Stimulated activated CD8-positive, alpha-beta memory T cell treated with anti-CD3 and anti-CD28 coated beads, Interleukin-4, amount 100 ng/mL, for 48 hours (primary cell): ENCODE results near the gene SVOPL.
"Not testable (repeated sequence)": the region's sequence is repeated elsewhere in the genome, so short reads cannot be mapped to it uniquely, and the experiment has no call there.

ENCODE experiments used
- DNase-seq: peaks from one replicate; pipeline ENCODE4 v3.0.0-alpha.2; 2020

SVOPL gene

DNA sequence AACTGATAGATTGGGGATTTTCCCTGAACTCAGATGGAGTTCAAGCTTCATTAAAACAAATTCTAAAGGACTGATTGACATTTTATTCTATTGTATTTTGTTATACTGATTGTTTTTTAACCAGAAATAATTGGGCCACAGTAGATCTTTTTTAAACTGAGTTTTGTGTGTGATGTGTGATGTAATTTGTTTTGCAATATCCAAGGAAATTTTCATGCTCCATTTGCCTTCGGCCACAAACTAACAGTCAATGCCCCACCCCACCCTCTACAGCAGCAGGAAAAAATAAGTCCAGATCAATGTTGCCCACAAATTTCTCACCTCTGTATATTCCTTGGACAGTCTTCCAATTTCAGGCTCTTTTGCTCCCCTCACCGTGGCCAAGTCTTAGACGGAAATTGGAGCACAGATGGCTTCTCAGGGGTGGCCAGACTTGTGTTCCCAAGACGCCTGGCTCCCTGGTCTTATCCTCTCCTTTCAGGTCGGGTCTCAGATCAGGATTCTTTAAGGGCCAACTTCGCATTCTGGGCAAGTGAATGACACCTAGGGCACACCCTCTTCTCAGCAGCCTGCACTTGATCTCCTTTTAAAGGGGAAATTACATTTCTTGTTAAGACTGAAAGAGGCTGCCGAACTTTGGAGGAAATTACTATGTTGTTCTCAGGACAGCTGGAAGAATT, at the start of gene SVOPL:
SVOPL (minus strand) TSS at position 506 of the 680 bp plus-strand sequence. CDS start 22,317 bp downstream, outside the sequence.
- no peak for DNase-seq

DNA sequence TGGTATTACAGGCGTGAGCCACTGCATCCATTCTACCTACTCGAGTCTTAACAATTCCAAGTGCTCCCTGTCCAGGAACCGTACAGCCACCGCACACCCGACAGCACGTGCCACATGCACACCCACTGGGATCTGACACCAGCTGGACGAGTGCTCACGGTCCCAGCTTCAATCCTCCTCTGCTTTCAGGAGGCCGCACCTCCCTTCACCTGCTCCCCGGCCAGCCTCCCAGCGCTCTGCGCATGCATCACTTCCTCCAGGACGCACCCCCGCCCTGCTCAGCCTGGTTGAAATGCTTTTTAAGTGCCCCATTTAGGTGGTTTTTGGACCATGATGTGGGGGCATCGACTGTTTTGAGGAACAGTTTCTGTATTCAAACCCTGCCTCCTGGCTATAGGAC, 49.3 kb upstream of the SVOPL start:
- DNase-seq = no peak

DNA sequence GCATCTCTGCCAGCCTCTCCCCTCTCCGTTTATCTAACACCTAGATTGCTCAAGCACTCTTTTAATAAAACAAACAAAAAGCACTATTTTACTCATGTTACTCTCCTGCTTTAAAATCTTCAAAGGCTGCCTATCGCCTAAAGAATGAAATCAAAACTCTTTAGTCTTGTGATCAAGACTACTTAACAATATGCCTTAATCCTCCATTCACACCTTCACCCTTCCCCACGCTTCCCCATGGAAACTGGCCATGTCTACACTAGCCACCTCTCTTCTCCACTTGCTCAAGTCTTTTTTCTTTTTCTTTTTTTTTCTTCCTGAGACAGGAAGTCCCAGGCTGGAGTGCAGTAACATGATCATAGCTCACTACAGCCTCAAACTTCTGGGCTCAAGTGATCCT, 48.8 kb upstream of the SVOPL start:
- no peak for DNase-seq

GRCh38 chr7:138748666-138749065, 47.5 kb upstream of the SVOPL start:
- DNase-seq = no peak

DNA sequence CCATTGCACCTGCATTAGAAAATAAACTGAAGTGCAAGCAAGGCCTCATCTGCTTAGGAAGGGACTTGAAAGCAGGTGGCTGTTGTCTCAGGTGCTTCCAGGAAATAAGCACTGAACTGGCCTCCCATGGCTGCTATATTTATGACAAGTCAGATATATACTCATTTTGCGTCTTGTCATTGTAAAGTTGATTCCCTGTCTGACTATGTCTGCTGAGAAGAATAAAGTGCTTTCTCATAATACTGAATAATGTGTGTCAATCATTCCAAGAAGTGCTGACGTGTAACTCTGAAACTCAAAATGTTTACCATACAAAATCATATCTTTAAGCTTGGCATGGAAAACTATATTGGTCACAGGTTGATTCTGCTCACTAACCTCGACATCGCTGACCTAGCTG, 44.9 kb upstream of the SVOPL start:
- no peak for DNase-seq

DNA sequence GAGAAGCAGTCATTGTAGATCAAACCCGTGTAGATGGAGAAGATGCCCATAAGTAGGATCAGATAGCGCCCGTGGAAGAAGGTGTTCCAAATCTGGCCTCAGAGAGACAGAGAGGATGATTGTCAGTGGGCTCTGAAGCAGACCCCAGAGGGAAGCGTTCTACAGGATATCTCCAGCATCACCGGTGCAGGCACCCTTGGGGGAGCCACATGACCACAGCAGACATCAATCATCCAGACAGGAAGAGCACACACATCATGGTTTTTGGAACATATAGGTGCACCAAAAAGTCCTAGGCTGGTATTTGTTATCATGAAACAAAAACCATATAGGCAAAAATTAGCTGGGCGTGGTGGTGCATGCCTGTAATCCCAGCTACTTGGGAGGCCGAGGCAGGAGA, 44.0 kb upstream of the SVOPL start:
- DNase-seq = no peak

GRCh38 chr7:138741453-138741735, 40.2 kb upstream of the SVOPL start:
- DNase-seq = no peak

DNA sequence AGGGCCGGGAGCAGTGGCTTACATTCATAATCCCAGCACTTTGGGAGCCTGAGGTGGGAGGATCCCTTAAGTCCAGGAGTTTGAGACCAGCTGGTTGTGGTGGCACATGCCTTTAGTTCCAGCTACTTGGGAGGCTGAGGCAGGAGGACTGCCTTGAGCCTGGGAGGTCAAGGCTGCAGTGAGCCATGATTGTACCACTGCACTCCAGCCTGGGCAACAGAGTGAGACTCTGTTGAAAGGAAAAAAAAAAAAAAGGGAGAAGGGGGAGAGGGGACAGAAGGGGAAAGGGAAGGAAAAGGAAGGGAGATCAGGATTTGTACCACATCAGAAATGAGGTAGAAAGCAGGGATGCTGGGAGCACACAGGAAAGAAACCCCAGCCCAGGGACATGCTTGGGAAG, 38.7 kb upstream of the SVOPL start:
- DNase-seq = no peak

DNA sequence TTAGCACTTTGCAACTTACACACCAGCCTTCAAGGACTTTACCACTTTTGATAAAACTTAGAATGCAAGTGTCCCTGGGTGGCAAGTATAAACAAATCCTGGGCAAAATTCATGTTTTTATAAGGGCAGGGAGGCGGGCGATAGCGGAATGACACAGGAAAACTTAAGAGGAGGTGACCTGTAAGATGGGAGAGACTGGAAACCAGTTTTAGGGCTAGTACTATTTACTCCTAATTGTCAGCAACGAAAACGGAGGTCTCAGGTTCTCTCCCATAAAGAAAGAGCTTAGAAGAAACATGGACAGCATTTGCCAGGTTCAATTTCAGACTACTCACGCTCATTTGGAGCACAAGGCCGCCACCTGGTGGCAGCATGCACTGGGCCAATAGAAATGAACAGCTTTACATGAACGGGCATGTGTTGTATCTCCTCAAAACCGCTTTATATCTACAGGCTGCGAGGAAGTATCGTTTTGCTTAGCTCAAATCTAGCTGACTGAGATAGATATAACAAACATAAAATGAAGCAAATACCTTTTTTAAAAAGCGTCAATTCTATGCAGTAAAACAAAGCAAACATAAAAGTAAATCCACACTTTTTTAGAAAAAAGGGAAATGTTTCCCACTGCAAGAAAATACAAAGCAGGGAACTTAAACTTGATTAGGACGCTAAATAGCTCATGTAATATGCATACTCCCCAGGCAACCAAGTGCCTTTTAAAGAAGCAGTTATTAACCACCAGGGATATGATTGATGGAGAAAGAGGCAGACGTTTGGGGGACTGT, 37.6 kb upstream of the SVOPL start:
- peak; percentile 87 for DNase-seq

DNA sequence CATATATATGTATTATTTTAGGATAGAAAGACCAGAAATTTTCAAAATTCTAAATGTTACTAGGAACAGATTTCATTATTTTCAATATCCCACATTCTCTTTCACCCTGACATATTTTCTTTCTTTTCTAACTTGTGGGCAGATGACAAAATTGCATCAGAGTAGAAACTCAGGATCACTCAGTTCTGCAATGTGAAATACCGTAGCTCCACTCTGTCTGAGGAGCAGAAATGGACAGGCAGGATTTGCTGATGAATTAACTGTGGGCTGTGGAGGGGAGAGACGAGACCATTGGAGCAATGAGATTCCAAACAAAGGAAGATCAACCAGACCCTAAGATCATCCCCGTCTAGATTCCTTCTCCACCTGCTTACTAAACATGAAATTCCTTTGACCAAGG, 37.0 kb upstream of the SVOPL start:
- DNase-seq = no peak

DNA sequence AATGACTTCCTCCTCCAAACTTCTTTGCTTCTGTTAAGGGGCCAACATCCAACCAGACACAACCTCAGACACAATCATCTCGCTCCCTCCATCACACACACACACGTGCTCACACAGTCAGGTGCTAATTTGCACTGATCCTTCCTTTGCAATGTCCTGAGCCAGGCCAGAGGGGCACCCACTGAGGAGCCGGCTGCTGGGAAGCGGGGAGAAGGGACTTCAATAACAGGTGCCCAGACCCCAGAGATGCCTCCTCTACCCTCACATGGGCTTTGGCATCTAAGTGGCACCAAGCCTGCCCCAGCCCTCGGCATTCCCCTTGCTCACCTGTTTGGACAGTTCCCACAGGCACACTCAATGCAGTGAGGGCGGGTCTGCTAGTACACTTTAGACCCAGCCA, 34.2 kb upstream of the SVOPL start:
- DNase-seq = no peak

DNA sequence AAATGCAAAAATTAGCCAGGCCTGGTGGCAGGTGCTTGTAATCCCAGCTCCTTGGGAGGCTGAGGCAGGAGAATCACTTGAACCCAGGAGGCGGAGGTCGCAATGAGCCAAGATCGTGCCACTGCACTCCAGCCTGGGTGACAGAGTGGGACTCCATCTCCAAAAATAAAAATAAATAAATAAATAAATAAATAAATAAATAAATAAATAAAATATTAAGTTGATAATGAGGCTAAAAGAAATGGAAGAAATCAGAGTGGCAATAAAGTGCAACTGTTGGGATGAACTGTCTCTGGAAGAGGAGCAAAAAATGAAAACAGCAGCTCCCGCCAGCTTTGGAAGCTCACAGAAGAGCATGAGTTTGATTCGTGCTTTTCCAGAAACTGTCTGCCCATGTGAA, 30.6 kb upstream of the SVOPL start:
- not testable (repeated sequence) for DNase-seq

- DNase-seq = no peak
Measured at GRCh38 chr7:138729444-138729843, 28.3 kb upstream of the SVOPL start.

DNA sequence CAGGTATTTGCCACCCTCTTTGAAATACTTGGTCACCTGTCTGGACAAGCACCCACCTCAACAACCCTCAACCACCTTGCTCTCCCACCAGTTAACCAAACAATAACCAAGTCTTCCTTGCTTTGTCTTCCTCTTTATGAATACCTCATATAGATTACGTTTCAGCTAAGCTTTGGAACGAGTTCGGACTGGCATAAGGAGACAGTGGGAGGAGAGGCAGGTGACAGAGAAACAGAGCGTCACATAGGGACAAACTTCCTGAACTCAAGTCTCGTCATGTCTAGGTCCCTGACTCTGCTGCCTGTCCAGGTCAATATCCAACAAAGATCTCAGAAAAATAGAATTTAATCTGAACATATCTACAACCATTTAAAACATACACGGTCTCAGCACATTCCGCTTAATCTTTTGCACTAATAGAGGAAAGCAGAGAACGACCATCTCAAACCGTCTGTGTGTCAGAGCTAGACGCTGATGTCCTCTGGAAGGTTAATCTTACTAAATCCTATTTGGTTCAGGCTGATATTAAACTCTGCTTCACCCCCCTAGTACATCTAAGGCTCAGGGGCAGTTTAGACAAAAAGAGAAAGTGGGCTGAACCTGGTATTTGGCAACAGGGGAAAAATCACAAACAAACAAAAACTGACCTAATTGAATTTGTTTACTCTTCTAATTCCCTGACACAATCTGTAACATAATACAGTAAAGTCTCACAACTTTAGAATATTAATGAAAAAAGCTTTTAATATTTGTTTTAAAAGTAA, 26.4 kb upstream of the SVOPL start:
- DNase-seq = no peak

GRCh38 chr7:138726288-138726687, 25.1 kb upstream of the SVOPL start:
- DNase-seq = no peak

GRCh38 chr7:138720286-138720685, 19.1 kb upstream of the SVOPL start:
- no peak for DNase-seq

GRCh38 chr7:138716889-138717288, 15.7 kb upstream of the SVOPL start:
- DNase-seq = no peak

DNA sequence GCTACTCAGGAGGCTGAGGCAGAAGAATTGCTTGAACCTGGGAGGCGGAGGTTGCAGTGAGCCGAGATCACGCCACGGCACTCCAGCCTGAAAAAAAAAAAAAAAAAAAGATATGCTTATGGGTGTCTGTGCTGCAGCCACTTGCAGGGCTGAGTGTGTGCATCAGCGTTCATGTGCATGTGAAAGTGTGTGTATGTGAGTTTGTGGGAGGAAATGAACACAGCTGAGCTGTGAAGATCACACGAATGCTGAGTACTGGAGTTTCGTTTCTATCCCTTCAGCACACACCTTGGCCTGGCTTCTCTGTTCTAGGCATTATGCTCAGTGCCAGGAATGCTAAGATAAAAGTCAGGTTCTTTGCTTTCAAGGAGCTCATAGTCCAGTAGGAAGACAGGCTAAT, 12.0 kb upstream of the SVOPL start:
- no peak for DNase-seq

- DNase-seq = no peak
Measured at GRCh38 chr7:138712652-138713051, 11.5 kb upstream of the SVOPL start.

GRCh38 chr7:138710536-138711385, 9.6 kb upstream of the SVOPL start:
- DNase-seq = no peak

GRCh38 chr7:138705167-138705566, 4.0 kb upstream of the SVOPL start:
- no peak for DNase-seq

DNA sequence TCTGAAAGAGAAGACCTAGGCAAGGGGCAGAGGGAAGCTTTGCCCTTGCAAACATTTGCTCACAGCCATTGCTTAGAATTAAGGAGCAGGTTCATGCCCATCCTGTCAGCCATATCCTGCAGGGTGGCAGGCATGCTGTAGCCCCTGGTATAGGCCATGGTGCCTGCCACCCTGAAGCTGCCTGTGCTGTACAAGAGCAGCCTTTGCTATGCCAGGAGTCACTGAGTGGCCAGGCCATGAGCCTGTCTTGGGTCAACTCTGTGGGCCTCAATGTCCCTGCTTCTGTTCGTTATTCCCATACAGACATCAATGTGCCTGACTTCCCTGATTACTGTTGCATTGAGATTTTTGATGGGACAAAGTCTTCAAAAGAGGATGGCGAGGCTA, 368 bp upstream of the SVOPL start:
- DNase-seq = no peak

GRCh38 chr7:138699661-138700060, 1.5 kb downstream of the SVOPL start:
- no peak for DNase-seq
